Psoas muscle (tissue), 8 donors: ENCODE results near the gene TSPAN15. TPM values are rescaled to one million over a fixed set of nuclear protein-coding genes. Genes with fewer than 3 reads are reported as not detected.

Experiments used
- ATAC-seq, 4 donors: fragments of 200-7000 bp; cut with Tn5 transposase; one replicate each; pipeline ENCODE4 v1.9.1; 2020; ENCODE audit warnings: moderate library complexity in 3 of 4, mild to moderate bottlenecking in 2 of 4
- DNase-seq, 2 donors: peaks; one replicate each; pipeline ENCODE4 v3.0.0-alpha.2; 2020
- H3K27ac ChIP-seq: fragments of 200-600 bp; one replicate; pipeline ENCODE4 v1.8.0; 2022
- H3K27me3 ChIP-seq, 3 donors: fragments of 200-600 bp in 1 of 3; one replicate each; pipeline versions ENCODE4 v1.6.1 to v1.8.0; 2013 to 2022; ENCODE audit warnings: low read length in 2 of 3, mild to moderate bottlenecking in 2 of 3, moderate library complexity in 1 of 3; ENCODE audit not compliant: insufficient read depth in 3 of 3
- H3K36me3 ChIP-seq, 2 donors: fragments of 200-600 bp in 1 of 2; one replicate each; pipeline versions ENCODE4 v1.6.1 to v1.8.0; 2013 to 2022; ENCODE audit warnings: low read depth in 1 of 2, mild to moderate bottlenecking in 1 of 2, moderate library complexity in 1 of 2; ENCODE audit not compliant: insufficient read depth in 1 of 2
- H3K4me1 ChIP-seq: fragments of 200-600 bp; one replicate; pipeline ENCODE4 v1.8.0; 2022
- H3K4me3 ChIP-seq: fragments of 200-600 bp; one replicate; pipeline ENCODE4 v1.8.0; 2022; ENCODE audit warnings: mild to moderate bottlenecking
- H3K9me3 ChIP-seq: fragments of 200-600 bp; one replicate; pipeline ENCODE4 v1.8.0; 2022
- WGBS, 3 donors: extraction: QIAGEN DNeasy Blood & Tissue Kit; methylation state at CpG; one replicate each; pipeline versions ENCODE4 v1.1.6 to v1.1.7; 2013; 5-methylcytosine and 5-hydroxymethylcytosine counted together
- intact Hi-C, 2 donors: fragments of 100-400 bp; cut with DNase I; formaldehyde crosslinking; loops; one replicate each; pipeline versions ENCODE4 v1.11.0 to v1.14.2; 2022
- polyA plus RNA-seq, 3 donors: library from polyadenylated mRNA; stranded (reverse); fragments of 200-250 nt; gene quantifications; one replicate each; pipeline ENCODE4 v1.2.3, GENCODE V29; 2013
- total RNA-seq, 4 donors: library from RNA; stranded (reverse); fragmentation: NEBNext Ultra II Directional in 2 of 4; extraction: Animal tissue kit (Norgen Biotek cat#: 25700) in 2 of 4; gene quantifications; one replicate each; pipeline versions ENCODE4 v1.2.1 to v1.2.4, GENCODE V29; 2021 to 2023
- TF ChIP-seq, protein P1 (sequence below): fragments of 200-600 bp; IDR thresholded peaks from one replicate; pipeline ENCODE4 v1.8.0; 2022; ENCODE audit warnings: antibody characterized with exemption
- donor health status: healthy with polysubstance abuse.
- donor health status: DM: no; HTN: no; CAD: no; lungs with moderate emphysema.
- donor health status: Bipolar disorder and iron deficiency.
- donor health status: healthy.
- donor health status: DM: yes; HTN: yes; CAD: no.
- donor health status: DM: no; HTN: no; CAD: no.
- donor health status: DM: no; HTN: no; CAD: no.
- donor health status: DM: yes; HTN: yes; CAD: no.

Gene TSPAN15
- total and polyA plus RNA-seq, 7 donors = 6.3 to 35.0 (median 10.7) TPM

- ATAC-seq = peak in 1 of 4 donors; percentile 29
- WGBS, 3 donors = 81 to 84% (median 83%) methylated on average over 4 of the region's 4 CpGs
- Histone ChIP-seq H3K4me3 (no peak overlapping the region), H3K27ac (no peak overlapping the region), H3K4me1 (peaks cover 11% of the 10 kb centered on the region), H3K9me3 (no peaks in the 10 kb centered on the region), H3K36me3 (no peaks in the 10 kb centered on the region), H3K27me3 (no peaks in the 10 kb centered on the region)
- intact Hi-C loops = loop anchor here (2.0 to 10.0 kb wide), 2 partner anchors 82 to 288 kb away; no protein-coding TSS in a partner anchor
- TF ChIP-seq, protein P1, sequence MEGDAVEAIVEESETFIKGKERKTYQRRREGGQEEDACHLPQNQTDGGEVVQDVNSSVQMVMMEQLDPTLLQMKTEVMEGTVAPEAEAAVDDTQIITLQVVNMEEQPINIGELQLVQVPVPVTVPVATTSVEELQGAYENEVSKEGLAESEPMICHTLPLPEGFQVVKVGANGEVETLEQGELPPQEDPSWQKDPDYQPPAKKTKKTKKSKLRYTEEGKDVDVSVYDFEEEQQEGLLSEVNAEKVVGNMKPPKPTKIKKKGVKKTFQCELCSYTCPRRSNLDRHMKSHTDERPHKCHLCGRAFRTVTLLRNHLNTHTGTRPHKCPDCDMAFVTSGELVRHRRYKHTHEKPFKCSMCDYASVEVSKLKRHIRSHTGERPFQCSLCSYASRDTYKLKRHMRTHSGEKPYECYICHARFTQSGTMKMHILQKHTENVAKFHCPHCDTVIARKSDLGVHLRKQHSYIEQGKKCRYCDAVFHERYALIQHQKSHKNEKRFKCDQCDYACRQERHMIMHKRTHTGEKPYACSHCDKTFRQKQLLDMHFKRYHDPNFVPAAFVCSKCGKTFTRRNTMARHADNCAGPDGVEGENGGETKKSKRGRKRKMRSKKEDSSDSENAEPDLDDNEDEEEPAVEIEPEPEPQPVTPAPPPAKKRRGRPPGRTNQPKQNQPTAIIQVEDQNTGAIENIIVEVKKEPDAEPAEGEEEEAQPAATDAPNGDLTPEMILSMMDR = no peak
- DNase-seq = no peak
Measured at GRCh38 chr10:69426376-69426727, 24.9 kb upstream of the TSPAN15 start.

GRCh38 chr10:69428165-69428564 lies 23.1 kb upstream of the TSPAN15 start:
- ATAC-seq = no peak
- H3K4me1 ChIP-seq = no peaks in the 10 kb centered on the region
- no peaks in the 10 kb centered on the region for H3K9me3 ChIP-seq
- 72 to 76% (median 73%) methylated on average over 8 of the region's 8 CpGs for WGBS, 3 donors
- no peak overlapping the region for H3K4me3 ChIP-seq
- intact Hi-C loops = loop anchor here in 1 of 2 donors (10.0 kb wide), 1 partner anchor 287 kb away; no protein-coding TSS in a partner anchor
- H3K36me3 ChIP-seq = no peaks in the 10 kb centered on the region
- DNase-seq = no peak
- no peak overlapping the region for H3K27ac ChIP-seq
- TF ChIP-seq, protein P1 = no peak
- no peaks in the 10 kb centered on the region for H3K27me3 ChIP-seq

DNA sequence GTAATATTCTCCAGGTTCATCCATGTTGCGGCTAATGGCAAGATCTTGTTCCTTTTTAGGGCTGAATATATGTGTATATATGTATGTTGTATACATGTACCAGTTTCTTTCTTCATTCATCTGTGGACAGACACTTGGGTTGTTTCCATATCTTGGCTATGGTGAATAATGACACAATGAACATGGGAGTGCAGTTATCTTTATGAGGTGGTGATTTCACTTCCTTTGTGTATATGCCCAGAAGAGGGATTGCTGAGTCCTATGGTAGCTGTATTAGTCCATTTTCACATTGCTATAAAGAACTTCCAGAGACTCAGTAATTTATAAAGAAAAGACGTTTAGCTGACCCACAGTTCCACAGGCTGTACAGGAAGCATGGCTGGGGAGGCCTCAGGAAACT lies 17.1 kb upstream of the TSPAN15 start:
- no peak overlapping the region for H3K4me3 ChIP-seq
- ATAC-seq (no peak), DNase-seq (no peak)
- no peaks in the 10 kb centered on the region for H3K36me3 ChIP-seq
- H3K27ac ChIP-seq = no peak overlapping the region
- H3K4me1 ChIP-seq = peaks cover 11% of the 10 kb centered on the region
- H3K9me3 ChIP-seq = no peaks in the 10 kb centered on the region
- 85 to 88% (median 87%) methylated on average over 2 of the region's 2 CpGs for WGBS, 3 donors
- intact Hi-C loops = no loop called here
- TF ChIP-seq, protein P1 = no peak
- no peaks in the 10 kb centered on the region for H3K27me3 ChIP-seq

GRCh38 chr10:69434926-69435325 lies 16.3 kb upstream of the TSPAN15 start:
- no peaks in the 10 kb centered on the region for H3K27me3 ChIP-seq
- no peak overlapping the region for H3K4me3 ChIP-seq
- no peaks in the 10 kb centered on the region for H3K36me3 ChIP-seq
- intact Hi-C loops = loop anchor here (5.0 kb wide), 2 partner anchors 62 to 67 kb away; no protein-coding TSS in a partner anchor
- 88 to 91% (median 91%) methylated on average over 11 of the region's 11 CpGs for WGBS, 3 donors
- no peak for ATAC-seq
- H3K27ac ChIP-seq = no peak overlapping the region
- no peaks in the 10 kb centered on the region for H3K9me3 ChIP-seq
- no peak for DNase-seq
- TF ChIP-seq, protein P1 = no peak
- peaks cover 18% of the 10 kb centered on the region for H3K4me1 ChIP-seq

- Histone ChIP-seq H3K9me3 (no peaks in the 10 kb centered on the region), H3K27ac (no peak overlapping the region), H3K4me3 (no peak overlapping the region), H3K36me3 (no peaks in the 10 kb centered on the region), H3K27me3 (no peaks in the 10 kb centered on the region), H3K4me1 (peaks cover 24% of the 10 kb centered on the region)
- TF ChIP-seq, protein P1 = no peak
- ATAC-seq (no peak), DNase-seq (no peak)
- intact Hi-C loops = loop anchor here (5.0 kb wide), 2 partner anchors 61 to 66 kb away; no protein-coding TSS in a partner anchor
- 64 to 69% (median 64%) methylated on average over 14 of the region's 14 CpGs for WGBS, 3 donors
Measured at GRCh38 chr10:69435966-69436520, 15.2 kb upstream of the TSPAN15 start.
